ENCODE results near the gene SCUBE3. TPM values are rescaled to one million over a fixed set of nuclear protein-coding genes. Genes with fewer than 3 reads are reported as not detected.

Gene SCUBE3
- total and polyA plus RNA-seq, 9 of the 15 experiments (the other 6 are each of a cell fraction or from before 2014, with no cell fraction given), result 0.01 to 0.11 TPM; not detected in 7

- 0 out of 2 replicates have a peak, but pooled peaks have one; percentile 29 for TF ChIP-seq ZBTB40 (IDR thresholded peaks at IDR 0.05)
- no peak for TF ChIP-seq ZBTB40 (CRISPR knock-in tag; IDR thresholded peaks at IDR 0.05)
- TF ChIP-seq ZFP36 (IDR thresholded peaks at IDR 0.05; ENCODE audit: low read depth, low read length, partially characterized antibody), result no peak
- TF ChIP-seq MTA1 (IDR thresholded peaks at IDR 0.05; ENCODE audit: borderline replicate concordance), result 0 out of 2 replicates have a peak, but pooled peaks have one; percentile 27
- TF ChIP-seq ZNF699 (CRISPR knock-in tag; IDR thresholded peaks at IDR 0.05; ENCODE audit: insufficient replicate concordance), result no peak
- peak; percentile 55; the same call in 1 of the 2 replicates for TF ChIP-seq ZBTB2 (IDR thresholded peaks at IDR 0.05)
- TF ChIP-seq SMARCE1 (IDR thresholded peaks at IDR 0.05), result peak; percentile 47; the same call in 1 of the 2 replicates
- TF ChIP-seq ZNF24 (IDR thresholded peaks at IDR 0.05), result peak; percentile 70; the same call in 1 of the 2 replicates
- no peak for TF ChIP-seq ZNF79 (CRISPR knock-in tag; IDR thresholded peaks at IDR 0.05; ENCODE audit: low read depth)
- 0 out of 4 replicates have a peak, but pooled peaks of 1 of the 2 experiments have one; percentile 8 for TF ChIP-seq RCOR1 (IDR thresholded peaks at IDR 0.05; ENCODE audit: borderline replicate concordance in 1 of 2, low read depth in 2 of 2, low read length in 2 of 2)
- TF ChIP-seq ELF4 (CRISPR knock-in tag; IDR thresholded peaks at IDR 0.05), result peak; percentile 46; the same call in 1 of the 2 replicates
- peak; percentile 14; the same call in 1 of the 2 replicates for TF ChIP-seq VEZF1 (CRISPR knock-in tag; IDR thresholded peaks at IDR 0.05)
- TF ChIP-seq TFAP4 (CRISPR knock-in tag; IDR thresholded peaks at IDR 0.05; ENCODE audit: borderline replicate concordance), result no peak
- TF ChIP-seq HEY1 (CRISPR knock-in tag; IDR thresholded peaks at IDR 0.05; ENCODE audit: borderline replicate concordance), result no peak
- TF ChIP-seq SPI1 (IDR thresholded peaks at IDR 0.05; ENCODE audit: borderline replicate concordance, low read depth, low read length), result peak; percentile 90
- TF ChIP-seq POU5F1 (IDR thresholded peaks at IDR 0.05; ENCODE audit: borderline replicate concordance, low read depth, low read length, partially characterized antibody), result no peak
Measured at GRCh38 chr6:35299674-35300073, 85.9 kb downstream of the SCUBE3 start (continued).
